NCI-H1436 treated with DMSO at 0.1 percent for 48 hours (cell line): ENCODE results near the gene C20orf204.

Experiments
- DNase-seq: peaks from one replicate; lab custom pipeline; 2025; lab: John Stamatoyannopoulos, UW

Gene C20orf204

GRCh38 chr20:64042054-64042781, 6.2 kb downstream of the C20orf204 start:
- no peak for DNase-seq

GRCh38 chr20:64043768-64044167, 7.8 kb downstream of the C20orf204 start:
- no peak for DNase-seq

DNA sequence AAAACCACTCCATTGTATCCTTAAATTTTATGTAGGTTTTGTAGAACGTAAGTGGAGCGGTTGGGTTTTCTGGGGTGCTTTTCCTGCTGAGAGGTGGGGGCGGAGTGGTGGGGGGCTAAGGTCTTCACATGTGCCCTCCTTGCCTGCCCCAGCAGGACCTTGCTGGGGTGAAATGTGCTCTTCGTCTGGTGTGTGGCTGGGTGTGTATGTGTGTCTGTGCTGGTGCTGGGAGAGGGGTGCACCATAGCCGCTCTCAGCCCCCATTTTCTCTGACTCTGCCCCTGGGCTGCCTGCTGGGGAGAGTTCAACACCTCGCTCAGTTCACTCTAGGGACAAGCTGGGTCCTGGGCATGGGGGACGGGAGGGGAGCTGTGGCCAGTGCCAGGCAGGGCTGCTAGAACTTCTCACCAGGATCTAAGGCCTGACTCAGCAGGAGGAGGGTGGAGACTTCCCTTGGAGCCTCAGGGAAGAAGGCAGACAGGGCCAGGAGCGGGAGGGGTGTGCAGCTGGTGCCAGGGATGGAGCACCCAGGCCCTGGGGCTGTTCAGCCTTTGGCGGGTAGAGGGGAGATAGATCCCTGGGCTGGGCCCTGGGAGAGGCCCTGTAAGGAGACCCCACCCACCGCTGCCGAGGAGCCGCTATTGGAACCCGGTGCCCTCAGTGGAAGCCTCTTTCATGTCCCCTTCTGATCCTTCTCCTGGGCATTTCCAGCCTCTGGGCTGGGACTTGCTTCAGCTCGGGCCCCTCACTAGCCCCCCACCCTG, 8.7 kb downstream of the C20orf204 start:
- DNase-seq: no peak

- DNase-seq: no peak
These were observed 9.5 kb downstream of the C20orf204 start for GRCh38 chr20:64045346-64046011.

DNA sequence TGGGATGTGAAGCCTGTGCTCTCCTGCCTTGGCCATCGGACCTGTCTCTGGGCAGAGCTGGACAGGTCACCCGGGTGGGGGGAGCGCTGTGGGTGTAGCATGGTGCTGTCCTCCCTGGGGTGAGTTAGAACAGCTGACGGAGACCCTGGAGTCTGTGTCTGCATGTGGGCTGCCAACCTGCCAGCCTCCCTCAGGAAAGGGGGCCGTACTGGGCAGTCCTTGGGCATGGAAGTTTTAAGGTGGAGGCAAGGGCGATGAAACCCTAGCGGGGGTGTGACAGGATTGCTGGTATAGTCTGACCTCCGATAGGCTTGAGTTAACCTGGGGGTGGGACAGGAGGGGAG, 11.0 kb downstream of the C20orf204 start:
- DNase-seq: no peak

GRCh38 chr20:64047968-64048401, 12.0 kb downstream of the C20orf204 start:
- DNase-seq: no peak

- DNase-seq: no peak
These were observed 12.5 kb downstream of the C20orf204 start for GRCh38 chr20:64048402-64049044.

GRCh38 chr20:64049060-64049877, 13.3 kb downstream of the C20orf204 start, which contains the start of gene SOX18:
TSS of gene SOX18 (minus strand) at chr20:64049639. CDS start at chr20:64049516, 123 bp downstream.
- no peak for DNase-seq

- no peak for DNase-seq
These were observed 13.9 kb downstream of the C20orf204 start for GRCh38 chr20:64049878-64050260.

- no peak for DNase-seq
These were observed 14.5 kb downstream of the C20orf204 start for GRCh38 chr20:64050261-64051032.

DNA sequence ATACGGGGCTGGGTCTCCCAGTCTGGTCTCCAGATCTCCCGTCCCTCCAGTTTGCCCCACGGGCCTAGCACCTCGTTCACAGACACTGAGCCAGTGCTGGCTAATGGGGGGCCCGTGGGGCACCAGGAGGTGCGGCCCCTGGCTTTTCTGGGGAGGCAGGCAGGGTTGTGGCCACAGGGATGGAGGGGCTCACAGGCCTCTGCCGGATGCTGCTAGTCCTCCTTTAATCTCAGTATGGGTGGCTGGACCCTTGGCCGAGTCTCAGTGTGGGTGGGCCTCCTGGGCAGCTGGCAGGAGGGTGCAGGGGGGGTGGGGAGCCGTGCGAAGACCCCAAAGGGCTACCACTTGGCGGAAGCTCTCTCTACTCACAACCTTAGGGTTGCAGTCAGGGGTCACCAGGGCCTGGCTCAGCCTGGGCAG, 15.1 kb downstream of the C20orf204 start:
- DNase-seq: no peak

- no peak for DNase-seq
These were observed 15.8 kb downstream of the C20orf204 start for GRCh38 chr20:64051561-64052325.

- DNase-seq: no peak
These were observed 16.3 kb downstream of the C20orf204 start for GRCh38 chr20:64052326-64052722.

- no peak for DNase-seq
These were observed 17.2 kb downstream of the C20orf204 start for GRCh38 chr20:64052987-64053840.

DNA sequence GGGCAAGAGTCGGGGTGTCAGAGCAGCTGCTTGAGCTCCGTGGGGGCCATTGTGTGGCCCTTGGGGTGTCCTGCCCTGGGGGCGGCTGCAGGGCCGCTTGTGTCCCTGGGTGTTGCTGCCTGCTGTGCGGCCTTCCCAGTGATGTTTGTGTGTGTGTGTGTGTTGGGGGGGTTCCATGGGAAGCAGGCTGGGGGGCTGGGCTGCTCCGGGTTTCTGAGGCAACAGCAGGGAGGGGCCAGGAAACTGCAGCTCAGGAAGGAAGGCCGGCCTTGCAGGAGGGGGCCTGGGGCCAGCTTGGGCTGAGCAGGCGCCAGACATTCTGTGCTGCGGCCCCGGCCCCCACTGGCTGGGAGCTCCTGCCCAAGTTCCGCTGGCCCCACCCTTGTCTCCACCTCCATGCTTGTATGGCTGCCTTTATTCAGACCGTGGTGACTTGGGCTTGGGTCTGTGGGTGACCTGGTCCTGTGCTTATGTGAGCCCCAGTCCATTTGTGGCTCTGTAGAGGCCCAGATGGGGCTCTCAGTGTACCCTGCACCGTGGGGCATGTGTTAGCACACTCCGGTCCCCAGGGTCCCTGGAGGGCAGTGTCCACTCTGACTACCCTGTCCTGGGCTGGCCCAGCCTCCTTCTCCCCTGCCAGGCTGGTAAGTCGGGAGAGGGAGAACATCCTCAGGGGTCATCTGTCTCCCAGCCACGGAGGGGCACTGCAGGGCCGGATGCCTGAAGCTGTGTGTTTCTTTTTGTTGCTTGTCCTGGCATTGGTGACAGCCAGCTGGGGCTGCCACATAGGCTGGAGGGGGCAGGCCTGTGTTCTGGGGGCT, 18.1 kb downstream of the C20orf204 start:
- DNase-seq: no peak

DNA sequence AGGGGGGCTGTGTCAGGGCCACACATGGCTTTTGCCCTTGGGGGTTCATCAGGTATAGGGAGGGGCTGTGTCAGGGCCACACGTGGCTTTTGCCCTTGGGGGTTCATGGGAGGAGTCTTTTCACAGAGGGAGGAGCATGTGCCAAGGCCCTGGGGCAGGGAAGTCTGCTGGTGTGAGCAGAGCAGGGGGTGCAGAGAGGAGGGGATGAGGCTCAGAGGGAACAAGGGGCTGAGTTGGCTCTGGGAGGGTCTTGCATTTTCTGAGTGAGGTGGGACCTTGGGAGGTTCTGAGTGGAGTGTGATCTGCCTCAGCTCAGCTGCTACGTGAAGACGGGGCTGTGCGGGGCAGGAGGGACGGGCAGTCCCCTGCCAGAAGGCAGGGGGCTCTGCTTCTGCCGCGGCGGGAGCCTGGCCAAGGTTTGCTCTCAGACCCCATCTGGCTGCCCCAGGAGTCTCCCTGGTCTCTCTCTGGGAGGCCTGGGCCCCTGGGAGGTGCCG, 19.5 kb downstream of the C20orf204 start:
- DNase-seq: no peak

DNA sequence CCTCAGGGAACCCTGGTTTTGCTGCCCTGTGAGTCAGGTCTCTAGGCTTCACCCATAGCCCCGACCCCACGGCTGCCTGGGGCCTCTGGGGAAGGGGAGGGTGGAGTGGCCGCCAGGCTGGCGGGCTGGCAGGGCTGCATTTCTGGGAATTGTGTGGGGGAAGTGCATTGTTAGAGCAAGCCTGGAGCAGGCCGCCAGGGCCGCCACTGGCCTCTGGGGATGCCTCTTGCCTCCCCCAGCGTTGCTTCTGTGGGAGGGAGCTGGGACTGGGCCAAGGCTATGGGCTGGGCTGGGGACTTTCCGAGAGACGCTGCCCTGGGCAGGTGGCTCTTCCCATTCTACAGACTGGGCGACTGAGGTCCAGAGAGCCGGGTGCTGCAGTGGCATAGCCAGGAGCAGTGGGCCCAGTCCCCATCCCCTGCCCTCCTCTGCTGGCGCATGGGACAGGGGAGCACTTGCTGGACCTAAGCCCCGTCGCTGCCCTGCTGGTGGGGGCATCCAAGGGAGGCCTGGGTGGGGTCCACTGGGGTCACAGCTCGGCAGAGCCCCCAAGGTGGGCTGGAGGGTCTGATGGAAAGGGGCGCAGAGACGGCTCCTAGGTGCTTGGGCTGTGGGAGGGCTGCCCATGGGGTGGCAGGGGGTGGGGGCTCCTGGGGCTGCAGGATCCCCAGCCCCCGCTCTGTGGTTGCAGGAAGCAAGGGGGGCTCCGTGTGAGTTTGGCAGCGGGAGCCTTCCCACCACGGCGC, 20.1 kb downstream of the C20orf204 start:
- DNase-seq: no peak

DNA sequence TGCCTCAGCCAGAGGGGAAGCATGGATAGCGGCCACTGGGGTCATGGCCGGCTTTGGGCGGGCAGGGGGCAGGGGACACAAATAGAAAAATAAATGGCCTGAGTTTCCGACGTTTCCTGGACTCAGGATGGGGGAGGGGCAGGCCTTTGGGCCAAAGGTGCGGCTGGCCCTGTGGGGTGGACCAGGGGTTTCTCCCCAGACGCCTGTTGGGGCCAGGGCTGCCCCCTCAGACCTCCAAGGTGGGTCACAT, 20.6 kb downstream of the C20orf204 start:
- no peak for DNase-seq
